Measurements from ENCODE around the gene NAGA. TPM values are rescaled to one million over a fixed set of nuclear protein-coding genes. Genes with fewer than 3 reads are reported as not detected.

The NAGA gene
- total RNA-seq, 3 donors from 2014 or later (not counting 1 experiment from before 2014, with no cell fraction given), result 12.8 to 15.7 (median 14.2) TPM

DNA sequence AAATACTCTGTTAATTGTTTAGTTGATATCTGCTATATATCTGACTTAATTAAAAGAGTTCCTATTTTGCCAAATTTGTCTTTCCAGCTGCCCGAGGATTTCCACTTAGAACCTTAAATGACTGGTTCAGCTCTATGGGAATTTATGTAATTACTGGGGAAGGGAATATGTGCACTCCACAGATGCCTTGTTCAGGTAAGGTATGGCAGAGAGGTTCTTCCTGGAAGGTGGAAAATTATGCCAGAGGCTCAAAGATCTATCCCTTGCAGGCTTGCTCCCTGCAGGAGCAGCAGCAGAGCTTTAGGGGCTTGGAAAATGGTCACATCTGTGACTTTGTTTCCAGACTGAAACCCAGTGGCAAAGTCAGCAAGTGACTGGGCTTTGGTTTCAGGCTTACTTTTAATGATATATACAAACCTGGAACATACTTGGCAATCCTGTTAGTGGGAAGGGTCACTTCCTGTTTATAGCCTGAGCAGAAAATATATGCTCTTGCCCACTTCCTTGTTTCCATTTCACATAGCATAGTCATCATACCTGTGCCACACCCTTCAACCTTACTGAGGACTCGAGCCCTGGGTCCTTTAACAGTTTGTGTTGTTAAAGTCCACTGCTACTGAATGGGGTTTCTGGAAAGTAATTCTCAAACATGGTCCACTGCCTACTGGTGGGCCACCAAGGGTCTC is 48.3 kb downstream of the NAGA start:
- Histone ChIP-seq H3K9me3 (ENCODE audit: control insufficient read depth, insufficient read depth, low read length) (no peaks in the 10 kb centered on the region), H3K36me3 (ENCODE audit: control insufficient read depth, insufficient read depth, low read length) (no peaks in the 10 kb centered on the region), H3K27ac (ENCODE audit: low read length) (no peak overlapping the region), H3K4me1 (ENCODE audit: control insufficient read depth, insufficient read depth, low read length) (no peaks in the 10 kb centered on the region), H3K27me3 (ENCODE audit: control insufficient read depth, insufficient read depth, low read length) (no peaks in the 10 kb centered on the region), H3K4me3 (ENCODE audit: low read length) (no peak overlapping the region)
- peaks cover 1 to 3% of the 10 kb centered on the region in 2 donors for H3K27me3 Mint-ChIP-seq (ENCODE audit: low read depth in 2 of 2)
- no peak for ATAC-seq
- intact Hi-C loops (cut with micrococcal nuclease), result no loop called here
- peaks cover 0 to 4% of the 10 kb centered on the region in 2 donors for H3K4me1 Mint-ChIP-seq
- TF ChIP-seq, protein P1, sequence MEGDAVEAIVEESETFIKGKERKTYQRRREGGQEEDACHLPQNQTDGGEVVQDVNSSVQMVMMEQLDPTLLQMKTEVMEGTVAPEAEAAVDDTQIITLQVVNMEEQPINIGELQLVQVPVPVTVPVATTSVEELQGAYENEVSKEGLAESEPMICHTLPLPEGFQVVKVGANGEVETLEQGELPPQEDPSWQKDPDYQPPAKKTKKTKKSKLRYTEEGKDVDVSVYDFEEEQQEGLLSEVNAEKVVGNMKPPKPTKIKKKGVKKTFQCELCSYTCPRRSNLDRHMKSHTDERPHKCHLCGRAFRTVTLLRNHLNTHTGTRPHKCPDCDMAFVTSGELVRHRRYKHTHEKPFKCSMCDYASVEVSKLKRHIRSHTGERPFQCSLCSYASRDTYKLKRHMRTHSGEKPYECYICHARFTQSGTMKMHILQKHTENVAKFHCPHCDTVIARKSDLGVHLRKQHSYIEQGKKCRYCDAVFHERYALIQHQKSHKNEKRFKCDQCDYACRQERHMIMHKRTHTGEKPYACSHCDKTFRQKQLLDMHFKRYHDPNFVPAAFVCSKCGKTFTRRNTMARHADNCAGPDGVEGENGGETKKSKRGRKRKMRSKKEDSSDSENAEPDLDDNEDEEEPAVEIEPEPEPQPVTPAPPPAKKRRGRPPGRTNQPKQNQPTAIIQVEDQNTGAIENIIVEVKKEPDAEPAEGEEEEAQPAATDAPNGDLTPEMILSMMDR (IDR thresholded peaks at IDR 0.05), result no peak
- H3K36me3 Mint-ChIP-seq, result no peaks in the 10 kb centered on the region
- H3K9me3 Mint-ChIP-seq, result no peaks in the 10 kb centered on the region
- WGBS (ENCODE audit: insufficient coverage), result 57% methylated on average over 2 of the region's 2 CpGs
- H3K27ac Mint-ChIP-seq, result no peak overlapping the region
- H3K4me3 Mint-ChIP-seq, result no peak overlapping the region
- DNase-seq, result no peak

DNA sequence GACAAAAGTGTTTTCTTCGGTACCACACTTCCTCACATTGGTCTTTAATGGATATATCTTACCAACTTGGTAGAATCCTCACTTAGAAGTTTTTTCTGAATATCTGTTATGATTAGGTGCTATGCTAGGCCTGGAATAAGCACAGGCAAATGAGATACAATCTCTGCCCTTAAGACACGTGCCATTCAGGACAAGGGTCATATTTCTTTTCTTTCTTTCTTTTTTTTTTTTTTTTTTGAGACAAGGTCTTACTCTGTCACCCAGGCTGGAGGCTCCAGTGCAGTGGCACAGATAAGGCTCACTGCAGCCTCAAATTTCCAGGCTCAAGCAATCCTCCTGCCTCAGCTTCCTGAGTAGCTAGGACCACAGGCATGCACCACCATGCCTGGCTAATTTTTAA is 49.0 kb downstream of the NAGA start:
- Mint-ChIP-seq H3K9me3 (no peaks in the 10 kb centered on the region), H3K4me1 (peaks cover 0 to 4% of the 10 kb centered on the region in 2 donors), H3K36me3 (no peaks in the 10 kb centered on the region), H3K4me3 (no peak overlapping the region), H3K27me3 (ENCODE audit: low read depth in 2 of 2) (peaks cover 7 to 8% of the 10 kb centered on the region in 2 donors), H3K27ac (no peak overlapping the region)
- 80% methylated on average over 1 of the region's 2 CpGs for WGBS (ENCODE audit: insufficient coverage)
- TF ChIP-seq, protein P1 (IDR thresholded peaks at IDR 0.05), result no peak
- no peaks in the 10 kb centered on the region for H3K9me3 ChIP-seq (ENCODE audit: control insufficient read depth, insufficient read depth, low read length)
- no peak overlapping the region for H3K27ac ChIP-seq (ENCODE audit: low read length)
- intact Hi-C loops (cut with micrococcal nuclease), result no loop called here
- no peak overlapping the region for H3K4me3 ChIP-seq (ENCODE audit: low read length)
- no peaks in the 10 kb centered on the region for H3K4me1 ChIP-seq (ENCODE audit: control insufficient read depth, insufficient read depth, low read length)
- no peak for DNase-seq
- no peak for ATAC-seq
- no peaks in the 10 kb centered on the region for H3K36me3 ChIP-seq (ENCODE audit: control insufficient read depth, insufficient read depth, low read length)
- H3K27me3 ChIP-seq (ENCODE audit: control insufficient read depth, insufficient read depth, low read length), result no peaks in the 10 kb centered on the region

DNA sequence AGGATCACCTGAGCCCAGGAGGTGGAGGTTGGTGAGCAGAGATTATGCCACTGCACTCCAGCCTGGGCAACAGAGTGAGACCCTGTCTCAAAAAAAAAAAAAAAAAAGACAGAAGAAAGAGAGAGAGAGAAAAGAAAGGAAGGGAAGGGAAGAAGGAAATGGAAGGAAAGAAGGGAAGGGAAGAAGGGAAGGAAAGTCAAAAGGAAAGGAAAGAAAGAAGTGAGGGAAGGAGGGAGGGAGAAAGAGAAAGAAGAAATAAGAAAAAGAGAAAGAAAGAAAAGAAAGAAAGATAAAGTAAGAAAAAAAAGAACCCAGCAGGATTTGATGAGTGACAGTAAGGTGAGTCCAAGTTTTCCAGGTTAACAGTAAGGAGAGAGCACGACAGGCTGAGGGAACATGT is 52.4 kb downstream of the NAGA start:
- peaks cover 0 to 4% of the 10 kb centered on the region in 2 donors for H3K4me1 Mint-ChIP-seq
- H3K9me3 Mint-ChIP-seq, result no peaks in the 10 kb centered on the region
- 70% methylated on average over 1 of the region's 1 CpG for WGBS (ENCODE audit: insufficient coverage)

More for the DNA sequence above, 52.4 kb downstream of the NAGA start:
- no peaks in the 10 kb centered on the region for H3K36me3 Mint-ChIP-seq
- H3K27me3 Mint-ChIP-seq (ENCODE audit: low read depth in 2 of 2), result peaks cover 12 to 19% of the 10 kb centered on the region in 2 donors
- H3K36me3 ChIP-seq (ENCODE audit: control insufficient read depth, insufficient read depth, low read length), result no peaks in the 10 kb centered on the region
- H3K4me3 Mint-ChIP-seq, result no peak overlapping the region
- TF ChIP-seq, protein P1 (IDR thresholded peaks at IDR 0.05), result no peak
- no peak overlapping the region for H3K27ac ChIP-seq (ENCODE audit: low read length)
- intact Hi-C loops (cut with micrococcal nuclease), result no loop called here
- no peaks in the 10 kb centered on the region for H3K27me3 ChIP-seq (ENCODE audit: control insufficient read depth, insufficient read depth, low read length)
- H3K4me1 ChIP-seq (ENCODE audit: control insufficient read depth, insufficient read depth, low read length), result no peaks in the 10 kb centered on the region
- no peaks in the 10 kb centered on the region for H3K9me3 ChIP-seq (ENCODE audit: control insufficient read depth, insufficient read depth, low read length)
- DNase-seq (no peak), ATAC-seq (no peak)
- no peak overlapping the region for H3K27ac Mint-ChIP-seq
- H3K4me3 ChIP-seq (ENCODE audit: low read length), result no peak overlapping the region
